Activated T-helper 1 cell treated with anti-CD3 and anti-CD28 coated beads, Interleukin-12 subunit alpha, Interleukin-12 subunit beta, Interleukin-2, Interleukin-4 antibody, amounts not matched to agents 30 ng/mL and 10 ng/mL and 1 ng/mL, durations not matched to agents 14 hours and 24 hours and 36 hours (primary cell): Measurements from ENCODE around the gene AANAT. TPM values are rescaled to one million over a fixed set of nuclear protein-coding genes. Genes with fewer than 3 reads are reported as not detected.

ENCODE experiments used
- DNase-seq: peaks from one replicate; pipeline ENCODE4 v3.0.0; 2021; ENCODE audit warnings: low spot score
- H3K27ac Mint-ChIP-seq: one replicate; pipeline ENCODE4 v1.8.0; 2021; ENCODE audit warnings: mild to moderate bottlenecking, mixed read lengths
- H3K27me3 Mint-ChIP-seq: one replicate; pipeline ENCODE4 v1.8.0; 2022; ENCODE audit warnings: mild to moderate bottlenecking, moderate library complexity, mixed read lengths; ENCODE audit not compliant: insufficient read depth
- H3K36me3 Mint-ChIP-seq: one replicate; pipeline ENCODE4 v1.8.0; 2021; ENCODE audit warnings: low read depth, mixed read lengths
- H3K4me1 Mint-ChIP-seq: one replicate; pipeline ENCODE4 v1.8.0; 2021; ENCODE audit warnings: low read depth, mixed read lengths
- H3K4me3 Mint-ChIP-seq: one replicate; pipeline ENCODE4 v1.8.0; 2021; ENCODE audit warnings: mild to moderate bottlenecking, moderate library complexity, mixed read lengths
- H3K9me3 Mint-ChIP-seq: one replicate; pipeline ENCODE4 v1.8.0; 2021; ENCODE audit warnings: mixed read lengths
- intact Hi-C: fragments of 100-400 bp; cut with micrococcal nuclease; formaldehyde crosslinking; loops from one replicate; pipeline ENCODE4 v1.15.1; 2024
- total RNA-seq: library from RNA; stranded (reverse); gene quantifications from 2 replicates; pipeline ENCODE4 v1.2.3, GENCODE V29; 2022

AANAT gene
- total RNA-seq, 1 donor from 2014 or later, result not detected

DNA sequence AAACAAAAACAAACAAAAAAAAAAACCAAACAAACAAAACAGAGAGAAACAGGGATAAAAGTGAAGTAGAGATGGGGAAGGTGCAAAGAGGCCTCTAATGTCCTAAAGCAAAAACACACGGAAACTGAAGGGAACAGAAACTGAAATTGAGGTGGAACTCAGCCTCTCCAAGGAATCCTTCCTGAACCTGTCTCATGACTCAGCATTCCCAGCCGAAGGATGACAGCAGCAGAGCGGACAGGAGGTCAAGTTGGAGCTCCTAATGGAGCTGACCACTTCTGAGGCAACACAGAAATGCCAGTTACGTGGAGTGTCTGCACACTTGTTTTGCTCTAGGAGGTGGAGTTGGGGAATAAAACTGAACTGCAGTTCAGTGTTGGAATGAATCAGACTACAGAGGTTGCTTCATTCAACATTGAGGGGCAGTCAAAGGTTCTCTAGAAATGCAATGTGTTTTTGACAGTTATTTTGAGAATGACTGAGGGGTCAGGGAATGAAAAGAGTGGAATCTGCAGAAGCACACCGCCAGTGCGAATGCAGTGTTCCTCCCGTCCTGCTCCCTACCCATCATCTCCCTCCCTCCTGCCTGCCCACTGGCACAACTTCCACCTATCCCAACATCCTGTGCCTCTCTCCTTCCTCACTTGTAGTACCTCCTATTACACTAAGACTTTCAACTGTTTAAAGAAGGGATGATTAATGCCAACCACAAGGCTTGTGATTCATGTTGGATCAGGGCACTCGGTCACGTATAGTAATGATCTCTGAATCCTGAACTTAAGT is 20.8 kb upstream of the AANAT start:
- Mint-ChIP-seq H3K4me1 (peaks cover 90% of the 10 kb centered on the region), H3K27me3 (no peaks in the 10 kb centered on the region), H3K36me3 (peaks cover 1% of the 10 kb centered on the region), H3K27ac (peak overlapping the region; percentile 42), H3K4me3 (no peak overlapping the region), H3K9me3 (no peaks in the 10 kb centered on the region)
- intact Hi-C loops, result no loop called here
- no peak for DNase-seq

DNA sequence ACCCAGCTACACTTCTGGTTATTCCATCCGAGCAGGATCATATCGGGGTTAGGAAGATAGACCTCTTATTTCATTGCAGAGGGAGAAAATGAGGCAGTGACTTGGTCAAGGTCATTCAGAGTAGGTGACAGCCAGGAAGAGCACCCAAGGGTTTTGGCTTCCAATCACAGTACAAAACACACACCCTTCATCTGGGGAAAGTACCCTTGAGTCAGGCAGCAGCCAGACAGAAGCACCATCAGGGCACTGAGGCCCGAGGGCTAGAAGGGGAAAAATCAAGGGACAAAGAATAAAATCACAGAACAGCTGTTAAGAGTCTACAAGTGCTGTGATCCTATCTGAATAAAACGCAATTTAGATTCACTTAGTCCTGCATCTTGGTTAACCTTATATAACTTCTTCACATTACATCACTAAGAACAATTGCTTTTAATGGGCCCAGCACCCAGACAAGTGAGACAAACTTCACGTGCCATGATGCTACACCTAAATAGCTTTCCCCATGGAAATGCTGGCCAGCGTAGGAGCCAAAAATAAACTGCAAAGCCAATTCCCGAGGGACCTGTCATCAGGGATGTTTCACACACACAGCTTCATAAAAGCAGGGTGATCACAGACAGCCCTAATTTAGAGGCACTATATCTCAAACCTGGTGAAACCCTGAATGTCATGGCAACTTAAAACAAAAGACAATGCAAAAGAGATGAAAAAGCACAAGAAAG is 19.3 kb upstream of the AANAT start:
- intact Hi-C loops, result no loop called here
- no peaks in the 10 kb centered on the region for H3K27me3 Mint-ChIP-seq
- no peak for DNase-seq
- H3K4me3 Mint-ChIP-seq, result no peak overlapping the region
- no peaks in the 10 kb centered on the region for H3K9me3 Mint-ChIP-seq
- peaks cover 1% of the 10 kb centered on the region for H3K36me3 Mint-ChIP-seq
- no peak overlapping the region for H3K27ac Mint-ChIP-seq
- peaks cover 79% of the 10 kb centered on the region for H3K4me1 Mint-ChIP-seq

DNA sequence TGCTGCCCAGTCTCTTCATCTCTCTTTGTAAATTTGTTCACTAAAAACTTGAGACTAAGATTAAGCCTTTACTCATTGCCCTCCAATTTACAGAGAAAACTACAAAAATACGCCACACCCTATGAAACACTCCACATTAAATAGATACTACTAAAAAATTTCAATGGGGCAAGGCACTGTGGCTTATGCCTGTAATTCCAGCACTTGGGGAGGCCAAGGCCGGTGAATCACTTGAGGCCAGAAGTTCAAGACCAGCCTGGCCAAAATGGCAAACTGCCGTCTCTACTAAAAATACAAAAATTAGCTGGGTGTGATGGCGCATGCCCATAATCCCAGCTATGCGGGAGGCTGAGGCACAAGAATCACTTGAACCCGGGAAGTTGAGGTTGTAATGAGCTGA is 18.3 kb upstream of the AANAT start:
- no peak for DNase-seq
- H3K36me3 Mint-ChIP-seq, result no peaks in the 10 kb centered on the region
- no peak overlapping the region for H3K27ac Mint-ChIP-seq
- no peaks in the 10 kb centered on the region for H3K9me3 Mint-ChIP-seq
- no peaks in the 10 kb centered on the region for H3K27me3 Mint-ChIP-seq
- H3K4me3 Mint-ChIP-seq, result no peak overlapping the region
- intact Hi-C loops, result no loop called here
- H3K4me1 Mint-ChIP-seq, result peaks cover 77% of the 10 kb centered on the region

DNA sequence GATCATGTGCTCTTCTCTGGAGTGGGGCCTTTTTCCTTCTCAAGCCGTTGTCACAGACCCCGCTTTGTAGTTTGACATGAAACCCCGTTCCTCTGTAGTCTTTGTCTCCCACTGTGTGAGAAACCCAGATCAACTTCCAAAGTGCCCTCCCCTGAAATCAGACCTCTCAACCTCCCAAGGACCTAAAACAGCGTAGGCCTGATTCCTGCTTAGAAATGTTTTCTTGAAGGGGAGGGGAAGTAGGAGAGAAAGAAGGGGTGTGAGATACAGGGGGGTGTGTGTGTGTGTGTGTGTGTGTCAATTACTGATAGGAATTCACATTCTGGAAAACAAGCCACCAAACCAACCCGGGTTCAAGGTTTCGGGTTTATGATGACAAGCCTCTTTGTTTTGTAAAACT is 15.9 kb upstream of the AANAT start:
- Mint-ChIP-seq H3K4me3 (peak overlapping the region; percentile 91), H3K36me3 (no peaks in the 10 kb centered on the region), H3K27ac (no peak overlapping the region), H3K9me3 (no peaks in the 10 kb centered on the region), H3K27me3 (peaks cover 8% of the 10 kb centered on the region), H3K4me1 (peaks cover 55% of the 10 kb centered on the region)
- no peak for DNase-seq
- intact Hi-C loops, result loop anchor here (5.0 kb wide), 2 partner anchors 106 to 286 kb away; partner anchors contain the start of genes MFSD11 and SRSF2

DNA sequence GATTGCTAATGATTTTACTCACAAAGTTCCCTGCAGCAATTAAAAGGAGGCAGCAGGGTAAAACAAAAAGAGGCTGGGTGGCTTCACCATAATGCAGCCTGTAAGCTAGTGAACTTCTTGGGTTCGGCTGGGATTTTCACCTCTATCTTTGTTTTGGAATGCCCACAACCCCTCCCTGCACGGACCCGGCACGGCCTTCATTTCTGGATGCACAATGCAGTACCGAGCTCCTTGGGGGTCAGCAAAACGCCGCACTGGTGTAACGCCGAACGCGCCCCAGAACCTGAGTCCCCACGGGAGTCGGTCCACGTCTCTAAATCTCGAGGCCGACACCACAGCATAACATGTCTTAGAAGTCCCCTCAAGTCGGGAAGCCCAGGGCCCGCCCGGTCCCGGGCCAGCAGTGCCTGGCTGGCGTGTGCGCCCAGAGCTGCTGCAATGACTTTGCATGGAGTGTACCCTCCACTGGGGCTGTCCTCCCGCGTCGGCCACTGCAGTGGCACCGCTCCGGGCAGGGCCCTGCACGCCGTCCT is 15.2 kb upstream of the AANAT start:
- Mint-ChIP-seq H3K4me3 (peak overlapping the region; percentile 91), H3K36me3 (no peaks in the 10 kb centered on the region), H3K27me3 (peaks cover 10% of the 10 kb centered on the region), H3K4me1 (peaks cover 49% of the 10 kb centered on the region), H3K9me3 (no peaks in the 10 kb centered on the region), H3K27ac (peak overlapping the region; percentile 61)
- intact Hi-C loops, result loop anchor here (2.0 to 5.0 kb wide), 4 partner anchors 41 to 285 kb away; partner anchors contain the start of genes MFSD11 and SRSF2
- DNase-seq, result no peak

DNA sequence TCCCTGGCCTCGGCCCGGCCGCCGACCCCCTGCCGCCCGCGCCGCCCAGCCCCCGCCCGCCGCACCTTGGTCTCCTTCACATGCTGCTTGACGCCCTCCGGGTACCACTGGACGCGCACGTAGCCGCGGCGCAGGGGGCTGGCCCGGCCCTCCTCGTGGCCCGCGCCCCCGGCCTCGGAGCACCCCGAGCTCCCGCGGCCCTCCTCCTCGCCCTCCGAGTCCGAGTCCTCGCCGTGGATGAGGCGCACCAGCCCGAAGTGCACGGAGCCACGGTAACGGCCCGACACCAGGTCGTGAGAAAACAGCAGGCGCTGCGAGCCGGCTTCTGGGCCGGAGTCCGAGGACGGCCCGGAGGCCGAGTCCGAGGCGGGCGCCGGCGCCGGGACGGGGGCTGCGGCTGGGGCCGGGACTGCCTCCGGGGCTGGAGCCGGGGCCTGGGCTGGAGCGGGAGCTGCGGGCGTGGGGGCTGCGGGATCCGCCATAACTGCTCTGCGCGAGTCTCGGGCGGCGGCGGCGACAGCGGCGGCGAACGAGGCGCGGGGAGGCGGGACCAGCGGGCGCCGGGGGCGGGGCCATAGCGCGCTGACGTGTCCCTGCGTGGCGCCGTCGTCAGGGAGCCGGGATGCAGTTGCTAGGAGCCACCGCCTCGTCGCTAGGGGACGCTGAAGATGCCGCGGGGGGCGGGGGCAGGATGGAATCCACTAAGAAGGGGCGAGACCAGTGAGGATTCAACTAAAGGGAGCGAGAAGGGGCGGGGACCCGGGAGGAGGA is 14.6 kb upstream of the AANAT start, which contains the start of gene UBE2O:
UBE2O (minus strand) TSS at position 493 of the 771 bp plus-strand sequence; CDS start at position 482, 11 bp downstream.
- no peaks in the 10 kb centered on the region for H3K9me3 Mint-ChIP-seq
- H3K27me3 Mint-ChIP-seq, result peaks cover 10% of the 10 kb centered on the region
- intact Hi-C loops, result loop anchor here (1.0 to 5.0 kb wide), 6 partner anchors 40 to 284 kb away; partner anchors contain the start of genes MFSD11, RHBDF2, SPHK1 and SRSF2
- H3K4me3 Mint-ChIP-seq, result peak within 1 kb of the TSS; percentile 91
- peaks cover 42% of the 10 kb centered on the region for H3K4me1 Mint-ChIP-seq
- H3K36me3 Mint-ChIP-seq, result no peaks in the 10 kb centered on the region
- peak; percentile 93 for DNase-seq
- H3K27ac Mint-ChIP-seq, result peak within 1 kb of the TSS; percentile 87

DNA sequence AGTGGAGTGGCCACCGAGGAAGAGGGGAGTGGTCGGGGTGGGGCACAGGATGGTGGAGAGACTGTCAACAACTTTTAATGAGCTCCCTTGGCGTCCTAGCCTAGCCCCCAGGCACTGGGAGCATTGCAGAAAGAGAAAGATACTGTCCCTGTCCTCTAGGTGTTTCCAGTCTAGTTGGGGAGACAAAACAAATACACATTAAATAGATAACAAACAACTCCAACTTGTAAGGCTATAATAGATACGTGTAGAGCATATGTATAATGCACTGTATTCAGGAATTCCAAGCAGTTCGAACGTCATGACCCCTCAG is 14.0 kb upstream of the AANAT start:
- Mint-ChIP-seq H3K9me3 (no peaks in the 10 kb centered on the region), H3K4me1 (peaks cover 37% of the 10 kb centered on the region), H3K4me3 (peak overlapping the region; percentile 75), H3K27ac (peak overlapping the region; percentile 87), H3K36me3 (no peaks in the 10 kb centered on the region), H3K27me3 (peaks cover 10% of the 10 kb centered on the region)
- DNase-seq, result no peak
- intact Hi-C loops, result loop anchor here (1.0 to 5.0 kb wide), 6 partner anchors 39 to 284 kb away; partner anchors contain the start of genes MFSD11, RHBDF2, SPHK1 and SRSF2

DNA sequence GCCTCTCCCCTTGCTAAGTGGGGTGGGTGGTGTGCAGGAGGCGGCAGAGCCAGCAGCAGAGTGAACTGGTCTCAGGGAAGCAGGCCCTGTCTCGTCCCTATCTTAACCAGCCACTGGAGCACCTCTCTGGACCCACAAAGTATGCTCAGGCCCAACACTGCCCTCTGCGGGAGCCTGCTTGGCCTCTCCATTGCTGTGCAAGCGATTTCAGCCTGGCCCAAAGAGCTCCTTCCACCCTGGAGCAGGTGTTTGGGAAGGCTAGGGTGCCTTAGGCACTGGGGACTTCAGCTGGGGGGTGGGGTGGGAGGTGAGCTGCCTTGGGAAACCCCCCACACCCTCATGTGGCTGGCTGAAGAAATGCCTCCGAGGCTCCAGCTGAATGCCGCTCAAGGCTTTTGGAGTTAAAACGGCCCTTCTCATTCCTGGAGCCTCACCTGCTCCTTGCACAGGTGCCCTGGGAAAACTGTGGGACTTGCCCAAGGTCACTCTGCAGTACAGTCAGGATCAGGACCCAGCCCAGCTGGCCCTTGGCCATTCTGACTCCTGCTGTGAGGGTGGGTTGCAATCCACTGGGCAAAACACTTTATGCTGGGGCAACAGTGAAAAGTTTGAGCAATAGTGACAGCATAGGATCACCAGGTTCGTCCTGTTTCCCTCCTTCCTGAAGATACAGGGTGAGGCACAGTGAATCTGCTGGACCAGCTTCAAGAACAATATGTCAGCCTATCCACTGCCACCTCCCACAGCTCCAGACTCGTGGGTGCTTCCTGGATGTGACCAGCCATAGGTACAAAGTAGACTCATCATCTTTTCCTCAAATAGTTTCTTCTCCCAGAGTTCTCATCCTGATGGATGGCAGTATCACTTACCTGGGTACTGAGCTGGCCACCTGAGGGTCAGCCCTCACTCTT is 8.6 kb upstream of the AANAT start:
- intact Hi-C loops, result no loop called here
- Mint-ChIP-seq H3K36me3 (no peaks in the 10 kb centered on the region), H3K4me1 (no peaks in the 10 kb centered on the region), H3K4me3 (no peak overlapping the region), H3K27ac (no peak overlapping the region), H3K9me3 (no peaks in the 10 kb centered on the region), H3K27me3 (peaks cover 16% of the 10 kb centered on the region)
- no peak for DNase-seq

DNA sequence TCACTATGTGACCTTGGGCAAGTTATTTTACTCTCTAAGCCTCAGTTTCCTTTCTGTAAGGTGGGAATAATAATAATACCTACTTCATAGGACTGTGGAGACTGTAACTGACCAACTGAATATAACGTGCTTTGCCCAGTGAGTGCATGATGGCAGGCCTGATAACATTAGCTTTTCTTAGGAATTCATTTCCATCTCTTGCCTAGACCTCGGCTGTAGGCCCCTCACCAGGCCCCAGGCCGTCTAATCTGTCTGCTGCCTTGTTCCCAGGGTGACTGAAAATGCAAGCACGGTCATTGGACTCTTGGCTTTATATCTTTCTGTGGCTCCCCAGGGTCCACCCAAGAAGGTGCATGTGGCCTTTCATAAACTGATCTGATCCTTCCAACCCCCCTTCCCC is 7.7 kb upstream of the AANAT start:
- H3K4me3 Mint-ChIP-seq, result no peak overlapping the region
- H3K9me3 Mint-ChIP-seq, result no peaks in the 10 kb centered on the region
- peaks cover 16% of the 10 kb centered on the region for H3K27me3 Mint-ChIP-seq
- DNase-seq, result no peak
- no peak overlapping the region for H3K27ac Mint-ChIP-seq
- H3K36me3 Mint-ChIP-seq, result no peaks in the 10 kb centered on the region
- intact Hi-C loops, result no loop called here
- H3K4me1 Mint-ChIP-seq, result no peaks in the 10 kb centered on the region

DNA sequence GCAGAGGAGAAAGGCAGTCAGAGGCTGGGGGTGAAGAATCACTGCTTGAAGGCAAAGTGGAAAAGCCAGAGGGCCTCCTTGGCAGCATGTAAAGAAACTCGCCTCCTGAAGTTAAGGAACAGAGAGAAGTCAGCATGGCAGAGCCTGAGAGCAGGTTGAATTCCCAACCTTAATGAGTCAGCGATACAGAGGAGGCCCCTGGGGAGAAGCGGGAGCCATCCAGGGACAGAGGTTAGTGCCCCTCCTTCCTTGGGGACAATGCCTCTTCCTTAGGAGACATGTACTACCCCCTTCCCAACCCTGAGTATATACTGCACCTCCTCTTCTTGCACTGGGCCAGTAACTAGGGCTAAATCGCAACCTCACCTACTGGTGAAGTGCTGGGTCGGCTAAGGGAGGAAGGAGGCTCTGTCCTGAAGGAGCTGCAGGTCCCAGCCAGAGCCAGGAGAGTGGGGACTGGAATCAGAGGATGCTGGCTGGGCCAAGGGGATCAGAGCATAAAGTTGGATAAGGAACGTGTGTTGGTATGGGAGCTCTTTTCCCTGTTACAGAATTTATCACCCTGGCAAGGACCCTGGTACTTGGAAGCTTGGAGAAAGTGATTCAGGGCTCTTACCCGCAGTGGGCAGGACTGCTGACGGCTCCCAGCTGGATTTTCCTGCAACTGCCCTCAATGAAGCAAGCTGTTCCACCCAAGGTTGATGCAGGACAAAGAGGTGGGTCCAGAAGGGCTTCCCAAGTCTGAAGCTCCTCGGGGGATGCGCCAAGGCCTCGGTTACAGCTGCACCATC is 5.4 kb upstream of the AANAT start:
- intact Hi-C loops, result no loop called here
- Mint-ChIP-seq H3K4me3 (no peak overlapping the region), H3K27me3 (peaks cover 6% of the 10 kb centered on the region), H3K27ac (no peak overlapping the region), H3K36me3 (no peaks in the 10 kb centered on the region), H3K4me1 (peaks cover 9% of the 10 kb centered on the region), H3K9me3 (no peaks in the 10 kb centered on the region)
- no peak for DNase-seq

DNA sequence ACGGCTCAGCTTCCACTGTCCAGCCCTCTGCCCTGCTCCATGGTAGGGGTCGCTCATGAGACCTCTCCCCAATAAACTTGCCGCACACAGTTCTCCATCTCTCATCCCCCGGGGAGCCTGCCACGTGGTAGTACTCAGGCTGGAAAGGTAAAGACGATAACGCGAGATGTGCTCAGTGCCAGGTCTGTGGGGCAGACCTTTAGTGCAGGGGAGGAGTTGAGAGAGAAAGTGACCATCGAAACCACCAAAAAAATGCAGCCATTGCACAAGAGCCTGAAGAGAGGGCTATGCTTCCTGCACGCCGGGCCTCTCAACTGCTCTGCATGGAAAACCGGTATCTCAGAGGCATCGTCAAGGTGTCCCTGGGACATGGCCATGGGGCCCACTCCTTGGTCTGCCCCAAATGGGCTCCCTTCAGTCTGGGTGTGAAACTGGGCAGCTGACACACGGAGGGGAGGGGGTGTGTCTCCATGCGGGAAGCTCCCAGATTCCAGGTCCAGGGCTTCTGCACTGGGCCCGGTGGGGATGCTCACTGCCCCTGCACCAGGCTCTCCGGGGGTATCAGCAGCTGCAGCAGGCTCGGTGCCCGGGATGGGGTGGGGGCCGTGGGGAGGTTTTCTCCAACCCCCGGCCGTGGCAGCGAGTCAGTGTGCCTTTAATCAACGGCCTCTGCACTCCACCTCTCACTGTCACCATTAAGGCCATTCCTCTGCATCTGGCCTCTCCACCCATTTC is 4.7 kb upstream of the AANAT start:
- Mint-ChIP-seq H3K36me3 (no peaks in the 10 kb centered on the region), H3K9me3 (no peaks in the 10 kb centered on the region), H3K4me3 (no peak overlapping the region), H3K27ac (no peak overlapping the region), H3K27me3 (peaks cover 6% of the 10 kb centered on the region), H3K4me1 (peaks cover 9% of the 10 kb centered on the region)
- DNase-seq, result no peak
- intact Hi-C loops, result no loop called here
